OCI-LY7 (cell line): ENCODE measurements around the gene SPECC1.

Source experiments
- EZH2phosphoT487 ChIP-seq: fragments of 200-600 bp; sonication (generic); IDR thresholded peaks from 2 replicates; pipeline ENCODE4 v1.6.1; 2018; ENCODE audit warnings: low read depth, borderline replicate concordance, mild to moderate bottlenecking, mixed run types, antibody characterized with exemption, low read length, moderate library complexity, mixed read lengths
- TF ChIP-seq, protein P1 (sequence below): fragments of 200-600 bp; sonication (generic); conservative IDR thresholded peaks from 2 replicates; pipeline ENCODE4 v1.5.1; 2014; ENCODE audit warnings: mild to moderate bottlenecking, antibody characterized with exemption, low read length, moderate library complexity, mixed read lengths

DNA sequence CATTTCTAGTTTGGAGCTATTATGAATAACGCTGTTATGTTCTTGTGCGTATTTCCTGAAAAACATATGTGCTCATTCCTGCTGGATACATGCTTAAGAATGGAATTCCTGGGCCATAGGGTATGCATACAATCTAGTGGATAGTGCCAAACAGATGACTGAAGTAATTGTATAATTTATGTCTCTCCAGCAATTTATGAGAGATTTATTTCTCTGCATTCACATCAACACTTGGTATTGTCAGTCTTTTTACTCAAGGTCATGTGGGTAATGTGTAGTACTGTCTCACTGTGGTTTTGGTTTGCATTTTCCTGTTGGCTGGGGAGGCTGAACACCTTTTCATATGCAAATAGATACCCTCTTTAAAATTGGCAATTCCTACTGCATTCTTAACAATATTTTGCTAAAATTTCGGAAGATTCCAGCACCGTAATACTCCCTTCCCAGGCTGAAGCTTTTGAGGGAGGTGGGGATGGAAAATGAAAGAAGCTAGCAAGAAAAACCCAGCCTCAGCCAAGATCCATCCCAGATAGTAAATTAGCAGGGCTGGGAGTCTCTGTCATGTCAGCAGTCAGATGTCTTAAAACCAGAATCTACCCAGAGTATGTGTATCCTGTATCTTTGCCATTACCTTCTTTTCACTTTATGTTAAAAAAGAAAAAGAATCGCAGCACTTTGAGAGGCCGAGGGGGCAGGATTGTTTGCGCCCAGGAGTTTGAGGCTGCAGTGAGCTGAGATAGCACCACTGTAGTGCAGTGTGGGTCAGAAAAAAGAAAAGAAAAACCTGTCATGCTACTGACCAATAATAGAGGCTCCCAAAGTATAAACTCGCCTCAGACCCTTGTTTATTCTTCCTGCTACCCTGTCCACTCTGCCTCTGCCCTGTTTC is 253.3 kb downstream of the SPECC1 start:
- TF ChIP-seq, protein P1, sequence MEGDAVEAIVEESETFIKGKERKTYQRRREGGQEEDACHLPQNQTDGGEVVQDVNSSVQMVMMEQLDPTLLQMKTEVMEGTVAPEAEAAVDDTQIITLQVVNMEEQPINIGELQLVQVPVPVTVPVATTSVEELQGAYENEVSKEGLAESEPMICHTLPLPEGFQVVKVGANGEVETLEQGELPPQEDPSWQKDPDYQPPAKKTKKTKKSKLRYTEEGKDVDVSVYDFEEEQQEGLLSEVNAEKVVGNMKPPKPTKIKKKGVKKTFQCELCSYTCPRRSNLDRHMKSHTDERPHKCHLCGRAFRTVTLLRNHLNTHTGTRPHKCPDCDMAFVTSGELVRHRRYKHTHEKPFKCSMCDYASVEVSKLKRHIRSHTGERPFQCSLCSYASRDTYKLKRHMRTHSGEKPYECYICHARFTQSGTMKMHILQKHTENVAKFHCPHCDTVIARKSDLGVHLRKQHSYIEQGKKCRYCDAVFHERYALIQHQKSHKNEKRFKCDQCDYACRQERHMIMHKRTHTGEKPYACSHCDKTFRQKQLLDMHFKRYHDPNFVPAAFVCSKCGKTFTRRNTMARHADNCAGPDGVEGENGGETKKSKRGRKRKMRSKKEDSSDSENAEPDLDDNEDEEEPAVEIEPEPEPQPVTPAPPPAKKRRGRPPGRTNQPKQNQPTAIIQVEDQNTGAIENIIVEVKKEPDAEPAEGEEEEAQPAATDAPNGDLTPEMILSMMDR: no peak
- TF ChIP-seq EZH2phosphoT487: no peak
